ENCODE measurements around the gene ITIH6.
A peak's percentile ranks its signal among the peaks of the same experiment; 100 is the strongest.
"Not testable (repeated sequence)": the region's sequence is repeated elsewhere in the genome, so short reads cannot be mapped to it uniquely, and the experiment has no call there.

The ITIH6 gene

DNA sequence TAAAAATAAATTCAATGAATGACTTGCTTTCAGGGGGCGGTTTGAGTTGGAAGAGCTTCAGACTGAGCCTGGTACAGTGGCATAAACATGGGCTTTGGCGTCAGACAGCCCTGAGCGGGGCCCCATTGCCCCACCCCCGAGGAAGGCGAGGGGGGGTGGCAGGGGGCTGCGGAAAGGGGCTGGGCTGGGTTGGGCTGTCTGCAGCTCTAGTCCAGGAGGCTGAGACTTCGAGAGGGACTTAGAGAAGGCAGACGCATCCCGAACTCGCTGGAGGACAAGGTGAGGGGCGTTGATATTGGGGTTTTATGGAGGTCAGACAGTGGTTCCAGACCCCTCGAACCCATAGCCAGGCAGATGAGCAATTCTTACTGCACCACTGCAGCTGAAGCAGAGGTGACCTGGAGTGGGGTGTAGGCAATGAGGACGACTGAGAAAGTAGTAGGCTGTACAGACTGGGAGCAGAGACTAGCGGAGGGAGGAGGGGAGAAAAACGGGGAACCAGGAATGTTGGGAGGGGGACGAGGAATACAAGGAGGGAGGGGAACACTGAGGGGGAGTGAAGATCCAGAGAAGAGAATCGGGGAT lies 9.6 kb upstream of the ITIH6 start, which contains the start of gene MAGED2:
MAGED2 (plus strand) TSS at position 222 of the 585 bp plus-strand sequence. CDS start 1,587 bp downstream, outside the sequence.
- peak; percentile 58 for DNase-seq

DNA sequence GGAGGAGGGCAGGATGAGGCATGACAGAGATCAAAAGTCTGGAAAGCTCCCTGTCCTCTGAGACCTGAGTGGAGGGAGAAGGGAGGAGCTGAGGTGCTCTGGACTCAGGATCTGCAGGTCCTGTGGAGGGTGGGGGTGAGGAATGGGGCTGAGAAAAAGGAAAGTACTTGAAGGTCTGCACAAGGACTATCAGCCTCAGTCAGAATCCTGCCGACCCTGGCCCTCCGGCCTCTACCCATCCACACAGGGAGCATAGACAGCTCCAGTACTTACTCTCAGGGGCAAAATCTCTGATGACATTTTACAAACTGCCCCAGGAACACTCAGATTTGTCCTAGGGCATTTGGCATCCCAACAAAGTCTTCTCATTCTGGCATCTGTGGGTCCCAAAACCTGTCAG lies 991 bp upstream of the ITIH6 start:
- no peak for DNase-seq

DNA sequence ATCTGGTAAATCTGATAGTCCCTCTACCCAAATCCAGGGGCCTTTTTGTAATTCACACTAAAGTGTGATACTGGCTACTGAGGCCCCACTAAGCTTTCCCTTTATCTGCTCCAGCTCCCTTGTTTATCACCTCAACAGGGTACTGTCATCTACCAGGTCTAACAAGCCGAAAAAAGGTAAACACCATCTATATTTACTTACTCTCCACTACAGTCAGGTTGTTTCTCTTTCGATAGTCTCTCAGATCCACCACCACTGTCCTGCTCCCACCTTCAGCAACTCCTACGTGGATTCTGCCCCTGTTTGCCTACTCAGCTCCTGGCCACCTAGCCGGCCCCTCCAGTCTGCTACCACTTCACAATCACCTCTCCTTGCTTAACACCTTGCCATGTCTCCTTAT lies 3.3 kb downstream of the ITIH6 start:
- DNase-seq = no peak

DNA sequence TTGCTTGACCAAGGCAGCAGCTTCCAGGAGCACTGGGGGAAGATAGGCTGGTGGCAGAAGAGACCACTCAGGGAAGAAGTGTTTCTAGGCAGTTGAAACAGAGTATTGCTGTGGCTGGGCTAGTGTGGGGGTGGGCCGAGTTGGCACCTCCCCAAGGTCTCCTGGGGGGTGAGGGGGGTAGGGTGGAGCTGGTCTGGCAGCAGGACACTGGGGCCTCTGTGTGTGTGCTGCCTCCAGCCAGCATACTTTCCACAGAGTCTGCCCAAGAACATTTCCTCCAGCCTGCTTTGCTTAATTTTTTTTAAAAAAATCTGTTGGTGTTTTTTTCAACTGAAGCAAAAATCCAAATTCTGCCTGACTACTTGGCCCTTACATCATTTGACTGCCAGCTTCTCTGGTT lies 4.0 kb downstream of the ITIH6 start:
- DNase-seq = no peak

DNA sequence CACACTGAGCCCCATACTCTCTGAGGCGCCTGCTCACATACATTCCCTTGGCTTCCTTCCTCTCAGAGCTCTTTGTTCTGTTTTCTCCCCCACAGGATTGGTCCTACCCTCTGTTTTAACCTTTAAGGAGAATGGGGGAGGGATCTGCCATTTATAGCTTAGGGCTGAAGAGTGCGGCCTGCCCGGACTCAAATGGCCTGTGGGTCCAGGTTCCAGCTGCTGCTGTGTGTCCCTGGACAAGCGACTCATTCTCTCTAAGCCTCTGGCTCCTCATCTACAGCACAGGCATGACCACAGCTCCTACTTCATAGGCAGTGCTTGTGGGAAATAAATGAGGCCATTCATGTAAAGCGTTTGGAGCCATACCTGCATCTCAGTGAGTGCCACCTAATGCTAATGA lies 8.7 kb downstream of the ITIH6 start:
- not testable (repeated sequence) for DNase-seq

DNA sequence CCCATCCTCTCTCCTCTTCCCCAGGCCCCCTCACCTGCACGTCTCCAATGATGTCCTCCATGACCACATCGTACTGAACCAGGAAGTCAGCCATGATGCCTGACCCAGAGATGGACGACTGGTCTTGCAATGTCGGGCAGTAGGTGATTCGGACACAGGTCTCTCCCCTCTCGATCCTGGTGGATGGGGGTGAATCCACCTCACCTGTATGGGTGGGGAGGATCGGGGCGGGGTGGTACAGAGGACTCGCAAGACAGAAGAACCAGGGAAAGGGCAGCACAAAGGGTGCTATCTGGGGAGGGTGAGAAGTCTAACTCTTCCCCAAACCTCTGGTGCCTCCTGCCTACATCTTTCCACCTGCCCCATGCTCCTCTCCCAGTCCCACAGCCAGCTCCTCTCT lies 9.6 kb downstream of the ITIH6 start:
- no peak for DNase-seq

DNA sequence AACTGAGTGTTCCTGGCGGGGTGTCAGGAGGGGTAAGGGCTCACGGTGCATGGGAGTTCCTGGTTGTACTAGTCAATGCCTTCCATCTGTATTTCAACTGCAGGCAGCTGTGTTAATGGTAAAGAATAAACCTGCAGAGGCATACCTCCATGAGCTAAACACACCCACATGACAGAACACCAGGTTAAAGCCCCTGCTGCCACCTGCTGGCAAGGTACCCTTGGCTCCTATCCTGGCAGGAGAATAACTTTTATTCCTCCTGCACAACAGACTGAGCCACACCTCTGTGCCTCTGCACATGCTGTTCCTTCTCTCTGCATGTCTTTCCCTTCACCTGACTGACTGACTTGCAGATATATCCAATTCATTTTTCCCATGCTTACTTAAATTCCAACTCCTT lies 11.1 kb downstream of the ITIH6 start:
- peak; percentile 45 for DNase-seq

DNA sequence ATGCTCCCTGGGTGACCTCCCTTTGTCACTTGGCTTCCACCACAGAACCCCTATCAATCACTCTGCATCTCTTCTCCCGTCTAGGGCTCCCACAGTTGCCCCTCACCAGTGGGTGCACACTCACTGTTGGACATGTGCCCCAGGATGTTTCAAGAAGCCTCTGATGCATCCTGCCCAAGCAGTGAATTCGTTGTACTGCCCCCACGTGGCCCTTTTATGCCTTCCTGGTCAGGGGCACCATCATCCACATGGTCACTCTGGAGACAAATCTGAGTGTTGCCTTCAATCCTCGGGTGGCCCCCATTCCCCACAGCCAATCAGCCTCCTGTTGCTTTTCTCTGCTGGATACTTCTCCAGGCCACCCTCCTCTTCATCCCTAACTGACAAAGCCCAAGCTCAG lies 12.2 kb downstream of the ITIH6 start:
- DNase-seq = peak; percentile 4

DNA sequence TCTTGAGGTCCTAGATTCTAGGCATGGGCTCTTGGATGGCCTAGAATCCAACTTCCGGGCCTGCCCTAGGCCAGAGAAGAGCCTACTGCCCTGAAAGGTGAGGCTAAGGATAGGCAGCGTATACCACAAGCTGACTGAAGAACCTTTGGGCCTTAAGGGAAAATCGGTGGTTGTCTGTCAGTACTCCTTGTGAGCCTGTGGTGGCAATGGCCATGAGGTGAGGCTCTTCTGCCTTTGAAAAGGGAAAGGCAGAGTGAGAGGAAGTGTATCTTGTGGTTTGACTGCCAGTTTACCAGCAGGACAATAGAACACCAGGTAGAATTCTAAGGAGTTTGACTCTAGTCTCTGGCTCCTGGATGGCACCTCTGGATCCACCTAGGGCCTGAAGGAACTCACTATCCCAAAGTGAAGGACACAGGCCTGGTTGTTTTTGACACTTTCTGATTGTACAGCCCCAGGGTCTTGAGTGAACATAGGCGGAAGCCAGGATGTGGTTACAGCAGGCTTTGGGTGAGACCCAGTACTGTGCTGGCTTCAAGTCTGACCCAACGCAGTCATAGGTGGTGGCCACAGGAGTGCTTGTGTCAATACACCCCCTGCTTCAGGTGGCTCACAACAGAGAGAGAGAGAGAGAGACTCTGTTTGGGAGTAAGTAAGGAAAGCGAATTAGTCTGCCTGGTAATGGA lies 20.9 kb downstream of the ITIH6 start:
- peak; percentile 0 for DNase-seq

DNA sequence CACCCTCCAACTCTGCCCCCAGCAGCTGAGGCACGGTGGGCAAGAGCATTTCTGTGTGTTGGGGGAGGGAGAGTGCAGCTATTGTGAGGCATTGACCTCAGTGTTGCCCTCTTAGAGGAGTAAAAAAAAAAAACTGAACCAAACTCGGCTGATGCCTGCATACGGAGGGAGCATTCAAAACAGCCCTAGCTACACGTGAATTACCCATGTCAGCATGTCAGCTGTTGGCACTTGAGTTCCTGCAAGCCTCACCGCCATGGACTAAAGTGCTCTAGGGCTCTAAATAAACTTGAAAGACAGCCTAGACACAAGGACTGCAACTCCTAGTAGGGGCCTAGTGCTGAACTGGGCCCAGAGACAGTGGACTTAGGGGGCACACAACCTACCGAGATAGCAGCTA lies 22.0 kb downstream of the ITIH6 start:
- DNase-seq = no peak

DNA sequence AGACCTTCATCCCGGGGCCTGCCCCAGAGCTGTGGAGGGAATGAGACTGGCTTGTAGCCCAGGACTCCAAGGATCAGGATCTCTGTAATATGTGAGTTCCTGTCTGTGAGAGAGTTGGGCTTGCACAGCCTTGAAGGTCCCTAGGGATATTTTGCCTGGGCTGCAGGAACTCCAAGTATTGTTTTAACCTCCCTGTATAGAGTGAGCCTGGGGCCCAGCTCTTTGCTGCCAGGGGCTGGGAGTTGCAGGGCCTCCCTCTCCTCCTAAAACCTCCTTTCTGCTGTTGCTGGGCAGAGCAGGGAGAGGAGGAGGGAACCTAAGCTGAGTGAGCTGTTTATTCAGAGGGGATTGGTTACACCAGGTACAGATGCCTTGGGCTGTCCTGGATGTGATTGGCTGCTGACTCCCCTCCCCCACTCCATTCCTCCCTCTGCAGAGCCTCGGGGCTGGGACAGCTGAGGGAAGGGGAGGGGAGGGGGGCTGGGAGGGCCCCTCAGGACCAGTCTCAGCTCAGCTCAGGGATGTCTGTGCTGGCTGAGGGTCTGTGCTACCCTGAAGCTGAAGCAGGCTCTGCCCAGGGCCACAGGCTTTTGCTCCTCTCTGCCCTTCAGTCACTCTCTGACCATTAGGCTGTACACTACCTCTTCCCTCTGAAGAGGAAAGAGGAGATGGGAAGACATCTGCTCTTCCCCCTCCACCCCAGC lies 23.5 kb downstream of the ITIH6 start:
- not testable (repeated sequence) for DNase-seq

DNA sequence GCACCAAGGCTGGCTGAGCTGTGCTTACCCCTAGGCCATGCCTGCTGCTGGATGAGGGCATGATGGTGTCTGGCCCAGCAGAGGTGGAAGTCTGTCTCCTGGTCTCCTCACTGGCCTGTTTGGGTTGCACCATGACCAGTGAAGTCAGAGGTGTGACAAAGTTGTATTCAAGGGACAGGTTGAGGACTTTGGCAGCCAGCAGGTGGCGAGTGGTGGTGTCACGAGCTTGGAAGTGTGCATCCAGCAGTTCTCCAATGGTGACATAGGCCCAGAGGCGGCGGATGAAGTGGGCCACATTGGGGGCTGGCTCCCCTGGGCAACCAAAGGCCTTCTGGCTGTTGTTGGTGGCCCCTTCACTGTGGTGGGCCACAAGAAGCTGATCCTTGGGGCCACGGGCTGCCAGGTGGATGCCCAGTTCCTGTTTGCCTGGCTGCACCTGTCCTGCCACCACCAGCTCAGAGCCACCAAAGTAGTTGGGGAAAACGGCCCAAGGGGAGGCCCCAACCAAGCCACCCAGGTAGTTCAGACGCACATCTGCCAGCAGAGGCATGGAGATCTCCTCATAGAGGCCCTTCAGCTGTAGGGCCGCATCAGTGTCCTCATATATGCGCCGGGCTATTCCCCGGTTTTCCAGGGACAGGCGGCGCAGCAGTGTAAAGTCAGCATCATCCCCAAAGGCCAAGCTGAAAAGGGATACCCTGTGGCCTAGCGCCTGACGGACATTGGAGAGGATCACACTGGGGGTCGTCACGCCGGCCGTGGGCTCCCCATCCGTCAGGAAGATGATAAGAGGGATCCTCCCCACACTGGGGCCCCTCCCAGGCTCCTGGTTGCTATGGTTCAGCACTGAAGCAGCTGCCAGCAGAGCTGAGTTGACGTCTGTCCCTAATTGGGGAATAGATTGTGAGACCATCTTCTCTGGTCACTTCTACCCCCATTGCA lies 39.7 kb downstream of the ITIH6 start:
- DNase-seq = no peak

DNA sequence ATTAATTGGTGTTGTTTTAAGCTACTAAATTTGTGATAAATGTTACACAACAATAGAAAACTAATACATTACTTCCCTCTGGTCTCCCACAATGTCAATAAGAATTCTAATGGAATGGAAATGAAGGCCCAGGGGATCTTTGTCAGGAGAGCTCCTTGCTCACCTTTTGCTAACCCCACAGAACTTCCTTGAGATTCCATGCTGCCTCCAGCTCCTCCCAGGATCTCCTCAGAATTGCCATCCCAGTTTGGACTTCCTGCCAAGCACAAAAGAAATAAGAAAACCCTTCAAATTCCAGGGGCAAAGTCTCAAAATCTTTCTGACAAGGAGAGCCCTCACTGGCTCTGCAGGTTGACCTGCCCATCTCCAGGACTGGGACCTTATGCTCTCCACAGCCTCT lies 43.2 kb downstream of the ITIH6 start:
- no peak for DNase-seq

DNA sequence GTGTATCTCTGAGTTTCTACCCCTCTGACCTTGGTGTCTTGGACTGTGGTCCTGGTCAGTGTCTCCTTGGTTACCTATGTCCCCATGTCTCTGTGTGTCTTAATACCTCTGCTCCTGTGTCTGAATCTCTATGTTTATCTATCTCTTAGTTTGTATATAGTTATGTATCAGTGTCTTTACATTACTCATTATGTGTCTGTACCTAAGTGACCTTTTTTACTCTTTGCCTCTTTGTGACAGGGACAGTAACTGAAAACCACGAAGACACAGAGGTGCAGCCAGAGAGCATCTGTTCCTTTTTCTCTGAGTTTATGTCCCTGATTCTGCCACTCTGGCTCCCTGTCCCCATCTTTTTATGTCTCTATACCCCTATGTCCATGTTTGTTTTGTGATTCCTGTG lies 49.4 kb downstream of the ITIH6 start:
- DNase-seq = no peak

DNA sequence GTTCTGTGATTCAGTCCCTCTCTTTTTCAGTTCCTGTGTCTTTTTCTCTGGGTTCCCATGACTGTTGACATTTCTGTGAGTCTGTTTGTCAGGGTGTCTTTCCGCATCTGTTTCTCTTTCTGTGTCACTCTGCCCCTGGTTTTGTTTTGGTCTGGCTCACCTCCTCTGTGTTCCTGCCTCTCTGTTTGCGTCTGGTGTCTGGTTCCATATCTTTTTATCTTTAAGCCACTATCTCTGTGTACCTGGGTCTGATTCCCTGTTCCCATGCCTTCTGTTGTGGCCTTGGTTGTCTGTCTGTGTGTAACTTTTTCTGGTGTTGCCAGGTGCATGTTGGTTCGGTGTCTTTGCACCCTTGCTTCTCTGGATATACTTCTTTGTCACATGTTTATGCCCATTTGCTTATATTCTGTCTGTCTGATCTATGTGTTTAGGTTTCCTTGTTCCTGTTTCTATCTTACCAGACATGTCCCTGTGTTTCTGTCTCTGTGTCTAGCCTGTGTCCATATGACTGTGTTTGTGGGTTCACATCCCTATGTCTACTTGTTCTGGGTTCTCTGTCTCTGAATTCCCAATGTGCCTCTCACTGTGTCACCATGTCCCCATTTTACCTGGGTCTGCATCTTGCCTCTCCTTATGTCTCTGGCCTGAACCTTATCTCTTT lies 50.2 kb downstream of the ITIH6 start:
- DNase-seq = no peak

DNA sequence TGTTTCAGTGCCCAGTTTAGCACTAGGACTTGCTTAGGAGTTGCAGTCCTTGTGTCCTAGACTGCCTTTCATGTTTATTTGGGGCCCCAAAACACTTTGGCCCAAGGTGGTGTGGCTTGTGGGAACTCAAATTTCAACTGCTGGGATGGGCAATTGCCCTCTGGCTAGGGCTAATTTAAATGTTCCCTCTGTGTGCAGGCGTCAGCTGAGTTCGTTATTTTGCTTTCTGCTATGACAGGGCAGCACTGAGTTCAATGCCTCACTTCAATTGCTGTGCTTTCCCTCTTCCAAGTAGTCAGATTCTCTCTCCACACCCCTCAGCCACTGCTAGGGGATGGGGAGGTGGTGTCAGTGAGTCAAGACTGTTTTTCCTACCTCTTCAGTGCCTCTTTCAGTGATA lies 51.1 kb downstream of the ITIH6 start:
- no peak for DNase-seq

DNA sequence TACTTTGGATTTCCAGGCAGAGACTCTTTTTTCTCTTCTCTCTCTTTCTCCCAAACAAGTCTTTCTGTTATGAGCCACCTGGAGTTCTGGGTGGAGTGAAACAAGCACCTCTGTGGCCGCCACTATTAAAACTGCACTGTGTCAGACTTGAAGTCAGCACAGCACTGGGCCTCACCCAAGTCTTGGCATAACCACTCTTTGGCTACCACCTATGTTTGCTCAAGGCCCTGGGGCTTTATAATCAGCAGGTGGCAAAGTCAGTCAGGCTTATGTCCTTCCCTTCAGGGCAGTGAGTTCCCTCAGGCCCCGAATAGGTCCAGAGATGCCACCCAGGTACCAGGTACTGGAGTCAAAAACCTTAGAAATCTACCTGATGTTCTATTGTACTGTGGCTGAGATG lies 52.4 kb downstream of the ITIH6 start:
- no peak for DNase-seq

DNA sequence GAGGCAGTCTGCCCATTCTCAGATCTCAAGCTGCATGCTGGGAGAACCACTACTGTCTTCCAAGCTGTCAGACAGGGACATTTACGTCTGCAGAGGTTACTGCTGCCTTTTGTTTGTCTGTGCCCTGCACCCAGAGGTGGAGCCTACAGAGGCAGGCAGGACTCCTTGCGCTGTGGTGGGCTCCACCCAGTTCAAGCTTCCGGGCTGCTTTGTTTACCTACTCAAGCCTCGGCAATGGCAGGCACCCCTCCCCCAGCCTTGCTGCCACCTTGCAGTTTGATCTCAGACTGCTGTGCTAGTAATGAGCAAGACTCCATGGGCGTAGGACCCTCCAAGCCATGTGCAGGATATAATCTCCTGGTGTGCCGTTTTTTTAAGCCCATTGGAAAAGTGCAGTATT lies 59.5 kb downstream of the ITIH6 start:
- DNase-seq = peak; percentile 7

DNA sequence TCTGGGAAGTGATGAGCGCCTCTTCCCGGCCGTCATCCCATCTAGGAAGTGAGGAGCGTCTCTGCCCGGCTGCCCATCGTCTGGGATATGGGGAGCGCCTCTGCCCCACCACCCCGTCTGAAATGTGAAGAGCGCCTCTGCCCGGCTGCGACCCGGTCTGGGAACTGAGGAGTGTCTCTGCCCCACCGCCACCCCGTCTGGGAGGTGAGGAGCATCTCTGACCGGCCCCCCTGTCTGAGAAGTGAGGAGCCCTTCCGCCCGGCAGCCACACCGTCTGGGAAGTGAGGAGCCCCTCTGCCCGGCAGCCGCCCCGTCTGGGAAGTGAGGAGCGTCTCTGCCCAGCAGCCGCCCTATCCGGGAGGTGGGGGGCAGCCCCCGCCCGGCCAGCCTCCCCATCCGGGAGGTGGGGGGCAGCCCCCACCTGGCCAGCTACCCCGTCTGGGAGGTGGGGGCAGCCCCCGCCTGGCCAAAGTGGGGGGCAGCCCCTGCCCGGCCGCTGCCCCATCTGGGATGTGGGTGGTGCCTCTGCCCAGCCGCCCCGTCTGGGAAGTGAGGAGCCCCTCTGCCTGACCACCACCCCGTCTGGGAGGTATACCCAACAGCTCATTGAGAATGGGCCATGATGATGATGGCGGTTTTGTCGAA lies 61.6 kb downstream of the ITIH6 start:
- not testable (repeated sequence) for DNase-seq

DNA sequence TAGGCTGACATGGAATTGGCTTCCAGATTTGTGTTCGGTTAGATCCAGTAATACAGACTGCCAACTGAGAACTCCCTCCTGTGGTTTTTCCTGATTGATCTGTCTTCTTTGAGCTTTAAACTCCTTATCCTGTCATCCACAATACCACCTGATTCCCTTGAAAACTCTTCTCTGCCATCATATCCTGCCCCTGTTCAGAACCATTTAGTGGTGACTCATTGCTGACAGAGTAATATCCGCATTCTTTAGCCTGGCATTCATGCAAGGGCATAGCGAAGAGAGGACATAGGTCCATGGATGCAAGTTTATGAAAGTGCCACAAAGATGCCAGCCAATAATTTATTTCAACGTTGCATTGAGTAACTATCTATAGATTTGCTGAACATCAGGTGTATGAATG lies 76.6 kb downstream of the ITIH6 start:
- no peak for DNase-seq

DNA sequence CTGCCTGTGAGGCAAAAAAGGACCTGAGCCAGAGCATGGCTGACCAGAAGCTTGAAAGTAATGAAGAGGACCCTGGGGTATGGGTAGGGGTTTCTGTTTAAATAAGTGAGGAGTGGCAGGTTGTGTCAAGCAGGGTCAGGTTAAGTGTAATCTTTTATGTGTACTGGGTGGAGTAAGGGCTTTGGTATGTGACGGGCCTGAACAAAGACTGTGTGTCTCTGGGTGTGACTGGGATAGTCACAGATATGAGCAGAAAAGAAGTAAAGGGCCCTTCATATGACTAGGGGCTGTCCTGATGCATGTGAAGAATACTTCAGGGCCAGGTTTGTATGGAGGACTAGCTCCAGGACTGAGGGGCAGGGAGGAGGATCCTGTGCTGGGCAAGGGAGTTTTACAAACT lies 82.4 kb downstream of the ITIH6 start:
- no peak for DNase-seq

DNA sequence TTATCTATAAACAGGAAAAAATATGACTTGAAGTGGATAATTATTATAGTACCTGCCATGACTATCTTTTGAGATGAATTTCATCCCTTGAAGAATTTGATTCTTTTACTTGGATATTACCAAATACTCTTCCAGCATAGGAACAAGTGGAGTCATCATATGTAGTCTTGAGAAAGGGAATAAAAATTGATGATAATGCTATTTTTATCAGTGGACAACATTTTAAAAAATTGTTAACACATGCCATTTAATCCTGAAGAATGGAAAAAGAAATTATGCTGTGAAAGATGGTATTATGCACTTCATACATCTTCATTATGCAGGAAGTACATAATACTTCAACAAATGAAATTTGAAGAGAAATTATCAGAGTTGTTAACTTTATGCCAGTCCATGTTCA lies 83.6 kb downstream of the ITIH6 start:
- DNase-seq = no peak

Data from CD4-positive, alpha-beta T cell treated with Interleukin-21 for 1 hour (primary cell).